Gastrocnemius medialis (tissue), 4 donors: Measurements from ENCODE around the gene MSH3. TPM values are rescaled to one million over a fixed set of nuclear protein-coding genes. Genes with fewer than 3 reads are reported as not detected.

Experiments used
- ATAC-seq, 2 donors: fragments of 150-250 bp; one replicate each; pipeline ENCODE4 v1.9.1; 2016
- DNase-seq, 2 donors: peaks; one replicate each; pipeline ENCODE4 v3.0.0-alpha.2; 2019
- H3K27ac ChIP-seq, 4 donors: fragments of 200-600 bp; sonication (generic); 1 replicate in 1 of 4; 2 replicates in 3 of 4; pipeline ENCODE4 v1.5.1; 2016 to 2018; ENCODE audit warnings: mild to moderate bottlenecking in 2 of 4, moderate library complexity in 1 of 4
- H3K27me3 ChIP-seq, 3 donors: fragments of 200-600 bp; sonication (generic) in 2 of 3; 1 replicate in 1 of 3; 2 replicates in 2 of 3; pipeline versions ENCODE4 v1.5.1 to v1.6.0; 2016 to 2019; ENCODE audit warnings: mild to moderate bottlenecking in 1 of 3, moderate library complexity in 1 of 3
- H3K36me3 ChIP-seq, 2 donors: fragments of 200-600 bp; sonication (generic) in 1 of 2; one replicate each; pipeline ENCODE4 v1.5.1; 2017 to 2018
- H3K4me1 ChIP-seq, 2 donors: fragments of 200-600 bp; sonication (generic) in 1 of 2; one replicate each; pipeline ENCODE4 v1.5.1; 2016 to 2017; ENCODE audit warnings: mild to moderate bottlenecking in 2 of 2
- H3K4me3 ChIP-seq, 4 donors: fragments of 200-600 bp; sonication (generic) in 3 of 4; 1 replicate in 1 of 4; 2 replicates in 3 of 4; pipeline ENCODE4 v1.5.1; 2016 to 2019; ENCODE audit warnings: mild to moderate bottlenecking in 2 of 4
- H3K9me3 ChIP-seq, 3 donors: fragments of 200-600 bp; sonication (generic) in 2 of 3; 1 replicate in 1 of 3; 2 replicates in 2 of 3; pipeline ENCODE4 v1.5.1; 2016 to 2019
- POLR2A ChIP-seq, 2 donors: fragments of 450-650 bp; IDR thresholded peaks; one replicate each; pipeline ENCODE4 v1.6.1; 2017; ENCODE audit warnings: antibody characterized with exemption in 2 of 2, mild to moderate bottlenecking in 2 of 2, moderate library complexity in 2 of 2
- in situ Hi-C, 4 donors: fragments of 200-750 bp; cut with MboI; loops; one replicate each; pipeline versions ENCODE4 v1.15.0 to v1.8.0; 2017; ENCODE audit warnings: low sequenced_read_pairs in 4 of 4
- intact Hi-C: fragments of 100-400 bp; cut with DNase I; formaldehyde crosslinking; loops from one replicate; pipeline ENCODE4 v1.15.1; 2023; ENCODE audit warnings: low total_unique reads
- total RNA-seq, 4 donors: library from RNA; depleted of rRNA; stranded (reverse); fragments of >200 nt; gene quantifications; one replicate each; pipeline versions ENCODE4 v1.1.0 to v1.2.3, GENCODE V29; 2016
- TF ChIP-seq, protein P1 (sequence below), 5 experiments: fragments of 450-650 bp in 3 of 5; fragments of 200-600 bp in 2 of 5; sonication (generic) in 2 of 5; IDR thresholded peaks in 4 of 5; conservative IDR thresholded peaks in 1 of 5; 1 replicate in 4 of 5; 2 replicates in 1 of 5; pipeline ENCODE4 v1.5.1; 2016 to 2019; ENCODE audit warnings: antibody characterized with exemption in 5 of 5, mild to moderate bottlenecking in 3 of 5, moderate library complexity in 3 of 5

The MSH3 gene
- total RNA-seq, 4 donors from 2014 or later, result 5.8 to 10.4 (median 7.2) TPM

DNA sequence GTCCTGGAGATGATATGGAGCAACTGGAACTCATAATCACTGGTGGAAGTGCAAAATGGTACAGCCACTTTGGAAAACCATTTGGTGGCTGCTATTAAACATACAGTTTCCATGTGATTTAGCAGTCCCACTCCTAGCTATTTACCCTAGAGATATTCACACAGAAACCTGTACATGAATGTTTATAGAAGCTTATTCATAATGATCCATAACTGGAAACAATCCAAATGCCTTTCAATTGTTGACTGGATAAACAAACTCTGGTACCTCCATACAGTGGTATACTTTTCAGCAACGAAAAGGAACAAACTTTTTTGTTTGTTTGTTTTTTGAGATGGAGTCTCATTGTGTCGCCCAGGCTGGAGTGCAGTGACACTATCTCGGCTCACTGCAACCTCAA is 258.0 kb downstream of the MSH3 start:
- Histone ChIP-seq H3K36me3 (no peaks in the 10 kb centered on the region), H3K27me3 (no peaks in the 10 kb centered on the region), H3K9me3 (no peaks in the 10 kb centered on the region), H3K4me1 (no peaks in the 10 kb centered on the region), H3K4me3 (no peak overlapping the region), H3K27ac (no peak overlapping the region)
- TF ChIP-seq POLR2A (IDR thresholded peaks at IDR 0.05), result no peak
- TF ChIP-seq, protein P1, sequence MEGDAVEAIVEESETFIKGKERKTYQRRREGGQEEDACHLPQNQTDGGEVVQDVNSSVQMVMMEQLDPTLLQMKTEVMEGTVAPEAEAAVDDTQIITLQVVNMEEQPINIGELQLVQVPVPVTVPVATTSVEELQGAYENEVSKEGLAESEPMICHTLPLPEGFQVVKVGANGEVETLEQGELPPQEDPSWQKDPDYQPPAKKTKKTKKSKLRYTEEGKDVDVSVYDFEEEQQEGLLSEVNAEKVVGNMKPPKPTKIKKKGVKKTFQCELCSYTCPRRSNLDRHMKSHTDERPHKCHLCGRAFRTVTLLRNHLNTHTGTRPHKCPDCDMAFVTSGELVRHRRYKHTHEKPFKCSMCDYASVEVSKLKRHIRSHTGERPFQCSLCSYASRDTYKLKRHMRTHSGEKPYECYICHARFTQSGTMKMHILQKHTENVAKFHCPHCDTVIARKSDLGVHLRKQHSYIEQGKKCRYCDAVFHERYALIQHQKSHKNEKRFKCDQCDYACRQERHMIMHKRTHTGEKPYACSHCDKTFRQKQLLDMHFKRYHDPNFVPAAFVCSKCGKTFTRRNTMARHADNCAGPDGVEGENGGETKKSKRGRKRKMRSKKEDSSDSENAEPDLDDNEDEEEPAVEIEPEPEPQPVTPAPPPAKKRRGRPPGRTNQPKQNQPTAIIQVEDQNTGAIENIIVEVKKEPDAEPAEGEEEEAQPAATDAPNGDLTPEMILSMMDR (IDR thresholded peaks at IDR 0.05 in 4 of 5, conservative IDR thresholded peaks at IDR 0.05 in 1 of 5), result no peak
- DNase-seq (no peak), ATAC-seq (no peak)
- intact Hi-C loops, result no loop called here
- in situ Hi-C loops, result no loop called here

DNA sequence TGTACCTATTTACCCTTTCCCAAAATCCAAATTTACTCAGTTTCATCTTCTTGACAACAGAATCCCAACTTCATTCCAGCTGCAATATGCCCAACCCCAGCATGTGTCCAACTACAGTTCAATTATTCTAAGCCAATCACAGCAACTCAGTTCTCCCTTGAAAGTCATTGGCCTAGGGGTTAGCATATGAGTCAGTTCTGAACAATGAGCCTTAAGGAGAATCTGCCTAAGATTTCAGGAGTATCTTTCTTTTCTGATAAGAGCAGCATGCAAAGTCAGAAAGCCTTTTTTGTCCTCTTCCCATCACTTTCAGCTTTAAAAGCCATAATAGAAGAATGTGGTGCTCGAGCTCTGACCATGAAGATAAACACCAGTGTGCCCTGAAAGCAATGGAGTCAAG is 261.3 kb downstream of the MSH3 start:
- ATAC-seq (no peak), DNase-seq (no peak)
- TF ChIP-seq POLR2A (IDR thresholded peaks at IDR 0.05), result no peak
- TF ChIP-seq, protein P1 (IDR thresholded peaks at IDR 0.05 in 4 of 5, conservative IDR thresholded peaks at IDR 0.05 in 1 of 5), result no peak
- intact Hi-C loops (no loop called here), in situ Hi-C loops (no loop called here)
- Histone ChIP-seq H3K9me3 (no peaks in the 10 kb centered on the region), H3K4me3 (no peak overlapping the region), H3K27me3 (no peaks in the 10 kb centered on the region), H3K36me3 (no peaks in the 10 kb centered on the region), H3K27ac (no peak overlapping the region), H3K4me1 (no peaks in the 10 kb centered on the region)

DNA sequence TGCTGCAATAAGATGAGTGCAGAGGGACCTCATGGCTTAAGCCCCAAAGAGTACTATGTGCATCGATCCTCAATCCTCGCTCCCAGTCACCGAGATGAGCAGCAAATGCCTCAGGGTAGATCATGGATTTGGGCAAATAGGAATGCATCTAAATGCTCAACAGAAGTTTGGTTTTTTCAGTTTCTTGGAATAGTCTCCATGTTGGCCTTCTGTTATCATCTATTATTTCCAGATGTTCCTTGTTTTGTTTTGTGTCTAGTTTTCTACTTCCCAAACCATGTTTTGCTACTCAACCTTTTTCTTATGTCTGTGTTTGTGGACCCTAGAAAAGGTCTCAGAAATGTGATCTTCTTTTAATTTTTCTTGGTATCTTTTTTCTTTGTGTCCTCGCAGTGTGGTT is 262.2 kb downstream of the MSH3 start:
- Histone ChIP-seq H3K4me3 (no peak overlapping the region), H3K27me3 (no peaks in the 10 kb centered on the region), H3K36me3 (no peaks in the 10 kb centered on the region), H3K27ac (no peak overlapping the region), H3K9me3 (no peaks in the 10 kb centered on the region), H3K4me1 (no peaks in the 10 kb centered on the region)
- DNase-seq (no peak), ATAC-seq (no peak)
- in situ Hi-C loops, result no loop called here
- intact Hi-C loops, result no loop called here
- TF ChIP-seq POLR2A (IDR thresholded peaks at IDR 0.05), result no peak
- TF ChIP-seq, protein P1 (IDR thresholded peaks at IDR 0.05 in 4 of 5, conservative IDR thresholded peaks at IDR 0.05 in 1 of 5), result no peak

DNA sequence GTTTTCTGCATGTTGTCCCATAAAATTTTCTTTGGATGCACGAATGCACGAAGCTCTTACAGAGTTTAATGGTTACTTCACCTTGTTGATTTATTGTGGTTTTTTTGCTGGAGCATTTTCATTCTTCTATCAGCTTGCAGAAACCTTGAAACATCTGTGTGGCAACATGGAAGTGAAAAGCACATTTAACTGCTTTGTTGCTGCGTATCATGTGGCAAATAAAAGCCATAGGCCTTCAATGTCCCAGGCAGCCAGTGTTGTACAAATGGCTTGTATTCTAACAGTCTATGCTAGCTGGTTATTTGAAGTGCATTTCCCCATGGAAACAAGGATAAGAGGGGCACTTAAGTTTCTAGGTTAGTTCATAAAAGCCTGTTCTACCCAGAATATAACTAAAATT is 263.2 kb downstream of the MSH3 start:
- H3K27me3 ChIP-seq, result no peaks in the 10 kb centered on the region
- no peak overlapping the region for H3K4me3 ChIP-seq
- in situ Hi-C loops (no loop called here), intact Hi-C loops (no loop called here)
- TF ChIP-seq, protein P1 (IDR thresholded peaks at IDR 0.05 in 4 of 5, conservative IDR thresholded peaks at IDR 0.05 in 1 of 5), result no peak
- no peak for TF ChIP-seq POLR2A (IDR thresholded peaks at IDR 0.05)
- no peaks in the 10 kb centered on the region for H3K9me3 ChIP-seq
- ATAC-seq (no peak), DNase-seq (no peak)
- no peak overlapping the region for H3K27ac ChIP-seq
- no peaks in the 10 kb centered on the region for H3K4me1 ChIP-seq
- no peaks in the 10 kb centered on the region for H3K36me3 ChIP-seq

DNA sequence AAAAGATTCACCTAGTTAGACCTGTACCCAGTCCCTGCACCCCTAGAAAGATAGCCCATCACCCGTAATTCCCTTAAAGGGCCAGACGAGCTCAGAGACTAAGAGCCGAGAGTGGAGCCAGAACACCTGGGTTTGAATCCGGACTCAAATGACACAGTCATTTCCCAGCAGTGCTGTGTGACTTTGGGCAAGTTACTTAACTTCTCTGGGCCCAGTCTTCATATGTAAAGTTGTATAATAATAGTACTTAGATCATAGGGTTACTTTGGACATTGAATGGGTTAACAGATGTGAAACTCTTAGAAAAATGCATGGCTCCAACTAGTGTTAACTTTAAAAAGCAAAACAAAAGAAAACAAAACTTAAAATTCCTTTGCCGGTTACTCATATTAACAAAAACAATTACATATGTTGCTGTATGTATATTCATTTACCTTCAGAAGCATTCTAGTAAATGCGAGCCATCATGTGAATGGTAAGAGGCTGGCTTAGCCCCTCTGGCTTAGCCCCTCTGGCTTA is 265.3 kb downstream of the MSH3 start:
- H3K4me1 ChIP-seq, result no peaks in the 10 kb centered on the region
- ATAC-seq (no peak), DNase-seq (no peak)
- in situ Hi-C loops (no loop called here), intact Hi-C loops (no loop called here)
- no peaks in the 10 kb centered on the region for H3K36me3 ChIP-seq
- H3K9me3 ChIP-seq, result no peaks in the 10 kb centered on the region
- TF ChIP-seq, protein P1 (IDR thresholded peaks at IDR 0.05 in 4 of 5, conservative IDR thresholded peaks at IDR 0.05 in 1 of 5), result no peak
- no peak for TF ChIP-seq POLR2A (IDR thresholded peaks at IDR 0.05)
- H3K27me3 ChIP-seq, result no peaks in the 10 kb centered on the region
- no peak overlapping the region for H3K4me3 ChIP-seq
- H3K27ac ChIP-seq, result no peak overlapping the region
